22Rv1 (cell line): ENCODE data around the gene POLR3H.

ENCODE experiments used
- H3K27ac ChIP-seq: fragments of 450-650 bp; 2 replicates; pipeline ENCODE4 v1.5.1; 2017
- ZFX ChIP-seq: fragments of 450-650 bp; IDR thresholded peaks from 2 replicates; pipeline ENCODE4 v1.6.1; 2017; ENCODE audit warnings: antibody characterized with exemption, borderline replicate concordance
- TF ChIP-seq, protein P1 (sequence below): fragments of 450-650 bp; IDR thresholded peaks from 2 replicates; pipeline ENCODE4 v1.5.1; 2017; ENCODE audit warnings: mild to moderate bottlenecking

The POLR3H gene

DNA sequence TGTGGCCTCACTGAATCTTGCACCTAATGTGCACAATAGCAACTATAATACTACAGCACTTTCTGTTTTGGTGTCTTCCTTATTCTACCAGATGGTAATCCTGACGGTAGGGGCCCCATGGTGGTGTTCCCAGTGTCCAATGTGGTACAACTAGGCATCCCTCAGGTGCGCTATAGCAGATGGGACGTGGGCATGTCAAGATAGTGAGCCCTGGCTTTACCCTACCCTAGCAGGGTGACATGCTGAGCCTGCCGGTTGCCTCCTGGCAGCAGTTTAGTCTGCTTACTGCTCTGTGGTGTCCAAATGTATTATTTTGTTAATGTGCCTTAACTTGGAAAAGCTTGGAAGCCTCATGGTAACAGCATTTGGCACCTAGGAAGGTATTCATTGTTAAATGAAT is 56.2 kb downstream of the POLR3H start:
- TF ChIP-seq ZFX, result no peak
- TF ChIP-seq, protein P1, sequence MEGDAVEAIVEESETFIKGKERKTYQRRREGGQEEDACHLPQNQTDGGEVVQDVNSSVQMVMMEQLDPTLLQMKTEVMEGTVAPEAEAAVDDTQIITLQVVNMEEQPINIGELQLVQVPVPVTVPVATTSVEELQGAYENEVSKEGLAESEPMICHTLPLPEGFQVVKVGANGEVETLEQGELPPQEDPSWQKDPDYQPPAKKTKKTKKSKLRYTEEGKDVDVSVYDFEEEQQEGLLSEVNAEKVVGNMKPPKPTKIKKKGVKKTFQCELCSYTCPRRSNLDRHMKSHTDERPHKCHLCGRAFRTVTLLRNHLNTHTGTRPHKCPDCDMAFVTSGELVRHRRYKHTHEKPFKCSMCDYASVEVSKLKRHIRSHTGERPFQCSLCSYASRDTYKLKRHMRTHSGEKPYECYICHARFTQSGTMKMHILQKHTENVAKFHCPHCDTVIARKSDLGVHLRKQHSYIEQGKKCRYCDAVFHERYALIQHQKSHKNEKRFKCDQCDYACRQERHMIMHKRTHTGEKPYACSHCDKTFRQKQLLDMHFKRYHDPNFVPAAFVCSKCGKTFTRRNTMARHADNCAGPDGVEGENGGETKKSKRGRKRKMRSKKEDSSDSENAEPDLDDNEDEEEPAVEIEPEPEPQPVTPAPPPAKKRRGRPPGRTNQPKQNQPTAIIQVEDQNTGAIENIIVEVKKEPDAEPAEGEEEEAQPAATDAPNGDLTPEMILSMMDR, result no peak
- peak overlapping the region; percentile 15; the same call in 1 of the 2 replicates for H3K27ac ChIP-seq

DNA sequence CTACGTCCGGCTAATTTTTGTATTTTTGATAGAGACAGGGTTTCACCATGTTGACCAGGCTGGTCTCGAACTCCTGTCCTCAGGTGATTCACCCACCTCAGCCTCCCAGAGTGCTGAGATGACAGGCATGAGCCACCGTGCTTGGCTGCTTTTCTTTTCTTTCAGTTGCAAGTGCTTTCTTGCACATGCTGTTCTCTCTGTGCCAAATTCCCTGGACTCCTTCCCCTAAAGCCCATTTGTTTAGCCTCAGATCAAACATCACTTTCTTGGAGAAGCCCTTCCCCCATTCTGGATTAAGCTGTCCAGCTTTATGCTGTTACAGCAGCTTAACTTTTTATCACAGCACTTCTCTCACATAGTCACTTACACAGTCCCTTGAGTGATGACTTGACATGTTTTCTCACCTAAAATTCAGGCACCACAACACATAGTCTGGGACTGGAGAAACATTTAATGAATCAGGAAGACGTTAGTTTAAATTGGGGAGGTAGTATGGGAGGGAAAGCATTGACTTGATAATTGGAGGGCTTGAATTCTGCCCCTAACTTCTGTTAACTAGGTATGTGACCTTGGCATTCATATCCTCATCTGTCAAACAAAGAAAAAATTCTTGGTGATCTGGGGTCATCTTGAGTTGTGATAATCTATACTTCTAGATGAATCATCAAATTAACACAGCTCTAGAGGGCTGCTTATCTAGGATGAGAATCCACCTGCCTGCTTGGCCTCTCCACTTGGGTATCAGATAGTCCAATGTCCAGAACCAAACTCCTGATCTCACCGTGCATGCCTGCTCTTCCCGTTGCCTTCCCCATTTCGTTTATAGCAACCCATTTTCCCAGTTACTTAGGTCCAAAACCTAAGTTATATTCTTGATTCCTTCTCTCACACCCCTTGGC is 57.0 kb downstream of the POLR3H start:
- TF ChIP-seq, protein P1, result no peak
- no peak for TF ChIP-seq ZFX
- peak overlapping the region; percentile 15; the same call in 1 of the 2 replicates for H3K27ac ChIP-seq

- no peak overlapping the region for H3K27ac ChIP-seq
- TF ChIP-seq, protein P1, result no peak
- no peak for TF ChIP-seq ZFX
Measured at GRCh38 chr22:41485033-41485432, 59.2 kb downstream of the POLR3H start.

GRCh38 chr22:41482319-41482935 is 61.8 kb downstream of the POLR3H start:
- no peak overlapping the region for H3K27ac ChIP-seq
- TF ChIP-seq ZFX, result no peak
- TF ChIP-seq, protein P1, result no peak

DNA sequence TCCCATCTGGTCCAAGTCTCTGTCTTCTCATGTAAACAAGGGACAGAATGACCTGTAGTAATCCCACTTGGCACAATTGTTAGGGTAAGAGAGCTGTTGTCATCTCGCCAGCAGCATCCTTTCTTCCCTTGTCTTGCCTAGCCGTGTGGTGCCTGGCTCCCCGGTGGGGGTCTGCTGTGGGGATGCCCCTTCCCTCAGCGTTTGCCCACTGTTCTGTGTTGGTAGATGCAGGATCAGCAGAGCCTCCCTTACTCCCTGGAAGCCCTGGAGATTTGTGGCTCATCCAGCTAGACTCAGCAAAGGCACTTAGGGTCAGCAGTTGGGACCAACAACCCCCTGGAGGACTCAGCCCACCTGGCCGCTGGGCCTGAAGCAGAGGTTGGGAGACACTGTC is 62.3 kb downstream of the POLR3H start:
- TF ChIP-seq, protein P1, result no peak
- no peak for TF ChIP-seq ZFX
- no peak overlapping the region for H3K27ac ChIP-seq

GRCh38 chr22:41481131-41481830 is 63.0 kb downstream of the POLR3H start:
- no peak overlapping the region for H3K27ac ChIP-seq
- TF ChIP-seq ZFX, result no peak
- TF ChIP-seq, protein P1, result no peak
